ENCODE results near the gene PIGU. TPM values are rescaled to one million over a fixed set of nuclear protein-coding genes. Genes with fewer than 3 reads are reported as not detected.

PIGU gene
- polyA plus RNA-seq, 1 of the 3 experiments (the other 2 are of a cell fraction), result 40.3 TPM

- Histone ChIP-seq H3K9me2 (no peaks in the 10 kb centered on the region), H3K27me3 (ENCODE audit: insufficient read depth) (no peaks in the 10 kb centered on the region), H3K9me3 (no peaks in the 10 kb centered on the region), H2AFZ (ENCODE audit: low read depth) (peak overlapping the region; percentile 98), H3K9ac (peak overlapping the region; percentile 75), H3K4me2 (peak overlapping the region; percentile 83), H3K4me3 (ENCODE audit: low read depth in 2 of 2, low read length in 1 of 2) (peak overlapping the region; percentile 67 to 94), H4K20me1 (ENCODE audit: insufficient read depth) (no peaks in the 10 kb centered on the region), H3K4me1 (ENCODE audit: control insufficient read depth in 1 of 2, insufficient read depth in 2 of 2, low read depth in 1 of 2, low read length in 1 of 2) (peaks cover 0 to 5% of the 10 kb centered on the region in 2 experiments; a peak in 2 of 4 replicates), H3F3A (replicated peaks; ENCODE audit: insufficient read depth) (peaks cover 14% of the 10 kb centered on the region), H3K27ac (ENCODE audit: low read depth in 2 of 2, low read length in 1 of 2) (peak overlapping the region; percentile 53 to 66; a peak in 3 of 4 replicates), H3K36me3 (replicated peaks in 1 of 2; ENCODE audit: control insufficient read depth in 1 of 2, insufficient read depth in 2 of 2, low read length in 1 of 2) (no peaks in the 10 kb centered on the region), H3K79me2 (ENCODE audit: insufficient read depth) (peaks cover 24% of the 10 kb centered on the region; the same call in 1 of the 2 replicates)
- ChIA-PET CTCF (interaction anchor here (1.1 to 1.5 kb wide), 3 partner anchors 94 to 363 kb away, joined by 3 to 4 read pairs (median 3); no protein-coding TSS in a partner anchor), POLR2A (no interaction called here)
- no peak for DNase-seq
- WGBS (ENCODE audit: low lambda C conversion rate), result 3% methylated on average over 14 of the region's 14 CpGs
- TF ChIP-seq MXI1 (IDR thresholded peaks at IDR 0.05; ENCODE audit: low read depth, low read length) (0 out of 2 replicates have a peak, but pooled peaks have one; percentile 0), YY1 (IDR thresholded peaks at IDR 0.05; ENCODE audit: low read depth) (no peak)
Observed at GRCh38 chr20:34675993-34676641, 775 bp downstream of the PIGU start.

- H3K27me3 ChIP-seq (ENCODE audit: insufficient read depth), result no peaks in the 10 kb centered on the region
- H3K79me2 ChIP-seq (ENCODE audit: insufficient read depth), result peaks cover 24% of the 10 kb centered on the region; the same call in 1 of the 2 replicates
- no peaks in the 10 kb centered on the region for H3K9me2 ChIP-seq
- no peaks in the 10 kb centered on the region for H3K36me3 ChIP-seq (replicated peaks in 1 of 2; ENCODE audit: control insufficient read depth in 1 of 2, insufficient read depth in 2 of 2, low read length in 1 of 2)
- H3F3A ChIP-seq (replicated peaks; ENCODE audit: insufficient read depth), result peaks cover 10% of the 10 kb centered on the region
- H3K4me1 ChIP-seq (ENCODE audit: control insufficient read depth in 1 of 2, insufficient read depth in 2 of 2, low read depth in 1 of 2, low read length in 1 of 2), result peaks cover 0 to 5% of the 10 kb centered on the region in 2 experiments; a peak in 2 of 4 replicates
- H3K4me3 ChIP-seq (ENCODE audit: low read depth in 2 of 2, low read length in 1 of 2), result peak overlapping the region; percentile 67 to 94; a peak in 3 of 4 replicates
- H3K9me3 ChIP-seq, result no peaks in the 10 kb centered on the region
- DNase-seq, result no peak
- no peak overlapping the region for H3K27ac ChIP-seq (ENCODE audit: low read depth in 2 of 2, low read length in 1 of 2)
- 45% methylated on average over 3 of the region's 3 CpGs for WGBS (ENCODE audit: low lambda C conversion rate)
- peak overlapping the region; percentile 83 for H3K4me2 ChIP-seq
- TF ChIP-seq USF2 (IDR thresholded peaks at IDR 0.05; ENCODE audit: borderline replicate concordance, low read depth, low read length), result no peak
- TF ChIP-seq GABPA (IDR thresholded peaks at IDR 0.05; ENCODE audit: low read depth), result no peak
- no peak for TF ChIP-seq NFIC (IDR thresholded peaks at IDR 0.05; ENCODE audit: borderline replicate concordance)
- no peak for TF ChIP-seq SMC3 (IDR thresholded peaks at IDR 0.05; ENCODE audit: low read depth, low read length)
- no peak for TF ChIP-seq YY1 (IDR thresholded peaks at IDR 0.05; ENCODE audit: low read depth)
- TF ChIP-seq MAX (IDR thresholded peaks at IDR 0.05; ENCODE audit: low read depth), result no peak
- TF ChIP-seq USF1 (IDR thresholded peaks at IDR 0.05; ENCODE audit: borderline replicate concordance, low read depth), result no peak
- no peak for TF ChIP-seq EZH2phosphoT487 (IDR thresholded peaks at IDR 0.05; ENCODE audit: borderline replicate concordance, low read depth)
- TF ChIP-seq RCOR1 (IDR thresholded peaks at IDR 0.05; ENCODE audit: low read length), result no peak
- TF ChIP-seq TCF12 (IDR thresholded peaks at IDR 0.05), result no peak
- no peak for TF ChIP-seq JUND (IDR thresholded peaks at IDR 0.05)
- TF ChIP-seq CTCF (IDR thresholded peaks at IDR 0.05), result no peak
- ChIA-PET POLR2A (no interaction called here), CTCF (interaction anchor here (1.1 to 1.5 kb wide), 3 partner anchors 94 to 363 kb away, joined by 3 to 4 read pairs (median 3); no protein-coding TSS in a partner anchor)
- no peaks in the 10 kb centered on the region for H4K20me1 ChIP-seq (ENCODE audit: insufficient read depth)
- peak overlapping the region; percentile 98; the same call in 1 of the 2 replicates for H2AFZ ChIP-seq (ENCODE audit: low read depth)
- no peak overlapping the region for H3K9ac ChIP-seq
Observed at GRCh38 chr20:34675561-34675960, 1.3 kb downstream of the PIGU start.
